K562 (cell line): ENCODE results near the gene EMC10. TPM values are rescaled to one million over a fixed set of nuclear protein-coding genes. Genes with fewer than 3 reads are reported as not detected.

ENCODE experiments used
- ARID2 ChIP-seq: fragments of 450-650 bp; IDR thresholded peaks from 2 replicates; pipeline ENCODE4 v1.6.1; 2017; ENCODE audit warnings: antibody characterized with exemption, mild to moderate bottlenecking
- ATF1 ChIP-seq, 2 experiments: fragments of 450-650 bp in 1 of 2; IDR thresholded peaks; 2 replicates each; pipeline ENCODE4 v1.6.1; 2016; ENCODE audit warnings: missing compliant biosample characterization in 1 of 2, missing genetic modification characterization in 1 of 2
- CTCF ChIP-seq, 3 experiments: IDR thresholded peaks in 2 of 3; conservative IDR thresholded peaks in 1 of 3; 2 replicates each; pipeline ENCODE4 v1.5.1; 2011 to 2012; ENCODE audit warnings: low read length in 3 of 3, mild to moderate bottlenecking in 3 of 3, control low read depth in 2 of 3, improper control_type of control experiment in 1 of 3, inconsistent platforms in 1 of 3, low read depth in 1 of 3, mixed read lengths in 1 of 3, moderate library complexity in 1 of 3; ENCODE audit not compliant: insufficient read depth in 2 of 3
- FOSL1 ChIP-seq: fragments of 200-800 bp; sonication (Bioruptor generic); conservative IDR thresholded peaks from 2 replicates; pipeline ENCODE4 v1.6.1; 2016; ENCODE audit warnings: missing genetic modification characterization, missing compliant biosample characterization
- GTF2F1 ChIP-seq: IDR thresholded peaks from 2 replicates; pipeline ENCODE4 v1.6.1; 2011; ENCODE audit warnings: low read depth, low read length, improper control_type of control experiment
- MTA3 ChIP-seq: fragments of 450-650 bp; formaldehyde crosslinking; IDR thresholded peaks from 2 replicates; pipeline ENCODE4 v1.6.1; 2017; ENCODE audit warnings: mild to moderate bottlenecking, borderline replicate concordance
- NR2F6 ChIP-seq: fragments of 450-650 bp; formaldehyde crosslinking; IDR thresholded peaks from 2 replicates; pipeline ENCODE4 v1.4.0; 2020; ENCODE audit warnings: mild to moderate bottlenecking
- PHF20 ChIP-seq: fragments of 450-650 bp; IDR thresholded peaks from 2 replicates; pipeline ENCODE4 v1.6.1; 2018; ENCODE audit not compliant: partially characterized antibody
- POLR2B ChIP-seq: fragments of 450-650 bp; IDR thresholded peaks from 2 replicates; pipeline ENCODE4 v1.6.1; 2018; ENCODE audit warnings: low read depth; ENCODE audit not compliant: partially characterized antibody
- RBM22 ChIP-seq: fragments of 200-400 bp; formaldehyde crosslinking; IDR thresholded peaks from 2 replicates; pipeline ENCODE4 v1.6.1; 2018; ENCODE audit warnings: low read length, low read depth; ENCODE audit not compliant: poor library complexity, severe bottlenecking
- TEAD1 ChIP-seq, 2 experiments: fragments of 450-650 bp in 1 of 2; sonication (generic) in 1 of 2; formaldehyde crosslinking; IDR thresholded peaks; 2 replicates each; pipeline versions ENCODE4 v1.4.0 to v1.8.0; 2020 to 2022; ENCODE audit warnings: mild to moderate bottlenecking in 2 of 2, missing genetic modification reagents in 1 of 2
- ZBTB12 ChIP-seq: fragments of 250-450 bp; sonication (Bioruptor Pico); IDR thresholded peaks from 2 replicates; pipeline ENCODE4 v1.4.0; 2020
- ZBTB40 ChIP-seq, 2 experiments: fragments of 450-650 bp in 1 of 2; sonication (generic) in 1 of 2; formaldehyde crosslinking in 1 of 2; IDR thresholded peaks; 2 replicates each; pipeline versions ENCODE4 v1.7.1 to v1.9.0; 2016 to 2022; ENCODE audit warnings: inconsistent platforms in 1 of 2, mild to moderate bottlenecking in 1 of 2, missing genetic modification reagents in 1 of 2
- ZNF696 ChIP-seq: fragments of 250-450 bp; sonication (Bioruptor Pico); conservative IDR thresholded peaks from 2 replicates; pipeline ENCODE4 v1.4.0; 2020; ENCODE audit warnings: mild to moderate bottlenecking, moderate library complexity
- polyA plus RNA-seq, 8 experiments: library from polyadenylated mRNA; depleted of rRNA in 4 of 8; stranded (reverse) in 5 of 8; unstranded in 3 of 8; fragments of >200 nt; fragmentation: Nextera tagmentation in 2 of 8; fragmentation: Illumina TruSeq in 1 of 8; extraction: Ambion mirVana in 2 of 8; extraction: Trizol in 1 of 8; gene quantifications; 2 replicates each; pipeline versions ENCODE4 v1.2.1 to v1.2.3, GENCODE V29; 2011 to 2014; ENCODE audit warnings: inconsistent platforms in 1 of 8, missing spikeins in 1 of 8
- total RNA-seq, 7 experiments: library from RNA; depleted of rRNA in 6 of 7; stranded (reverse); fragments of >200 nt in 6 of 7; fragmentation: Illumina TruSeq in 2 of 7; extraction: Trizol in 2 of 7; gene quantifications; 2 replicates each; pipeline versions ENCODE4 v1.2.1 to v1.2.3, GENCODE V29; 2011 to 2021; ENCODE audit warnings: low replicate concordance in 1 of 7

The EMC10 gene
- total and polyA plus RNA-seq, 9 of the 15 experiments (the other 6 are each of a cell fraction or from before 2014, with no cell fraction given) = 1.4 to 46.0 (median 13.1) TPM

- TF ChIP-seq POLR2B = peak; percentile 61
- no peak for TF ChIP-seq RBM22
- no peak for TF ChIP-seq ZNF696 (CRISPR knock-in tag)
- TF ChIP-seq ARID2 = no peak
- TF ChIP-seq ATF1 (CRISPR knock-in tag; IDR thresholded peaks at IDR 0.05) = peak; percentile 62; the same call in 1 of the 2 replicates
- TF ChIP-seq ATF1 (tag; IDR thresholded peaks at IDR 0.05) = peak; percentile 97
- no peak for TF ChIP-seq NR2F6 (CRISPR knock-in tag)
- TF ChIP-seq ZBTB12 (CRISPR knock-in tag) = peak; percentile 88
- TF ChIP-seq PHF20 = peak; percentile 78
- TF ChIP-seq ZBTB40 (IDR thresholded peaks at IDR 0.05) = peak; percentile 61
- TF ChIP-seq ZBTB40 (CRISPR knock-in tag; IDR thresholded peaks at IDR 0.05) = no peak
- TF ChIP-seq CTCF (IDR thresholded peaks at IDR 0.05 in 2 of 3, conservative IDR thresholded peaks at IDR 0.05 in 1 of 3; ENCODE audit: insufficient read depth in 2 of 3, low read depth in 1 of 3, low read length in 3 of 3) = 0 out of 6 replicates have a peak, but pooled peaks of 1 of the 3 experiments have one; percentile 4
- TF ChIP-seq GTF2F1 = peak; percentile 91; the same call in 1 of the 2 replicates
- no peak for TF ChIP-seq FOSL1 (tag)
- peak; percentile 56; the same call in 1 of the 2 replicates for TF ChIP-seq MTA3
- peak in 1 of 2 experiments; percentile 77; a peak in 1 of 4 replicates for TF ChIP-seq TEAD1 (CRISPR knock-in tag; IDR thresholded peaks at IDR 0.05)
These were observed 44.7 kb upstream of the EMC10 start (continued) for GRCh38 chr19:50431343-50432220.
